Bladder microvascular endothelial cell (primary cell): ENCODE data around the gene CFI. TPM values are rescaled to one million over a fixed set of nuclear protein-coding genes. Genes with fewer than 3 reads are reported as not detected.

Experiments
- total RNA-seq: library from RNA; depleted of rRNA; stranded (reverse); fragments of >200 nt; gene quantifications from 2 replicates; pipeline ENCODE4 v1.2.3, GENCODE V29; 2014

Gene CFI
- 44.4 and 66.7 TPM in 2 replicates for total RNA-seq

GRCh38 chr4:109801895-109802319, at the start of gene CFI:
CFI (minus strand) TSS chr4:109801999; CDS start chr4:109801971, 28 bp downstream.

GRCh38 chr4:109847896-109848442, 46.2 kb upstream of the CFI start, which contains the start of gene LRIT3:
LRIT3 (plus strand) TSS chr4:109848107; CDS start chr4:109848202, 95 bp downstream.

GRCh38 chr4:109827672-109828071, 25.9 kb upstream of the CFI start, which contains the start of gene RRH:
RRH (plus strand) TSS chr4:109827972; CDS start chr4:109828028, 56 bp downstream.

GRCh38 chr4:109815151-109816081, 13.6 kb upstream of the CFI start, which contains the start of gene GAR1:
GAR1 (plus strand) TSS chr4:109815762; CDS start chr4:109816165, 403 bp downstream.

GRCh38 chr4:109729718-109730618, 71.8 kb downstream of the CFI start, which contains the start of gene PLA2G12A:
PLA2G12A (minus strand) TSS chr4:109730070; CDS start chr4:109729809, 261 bp downstream.

GRCh38 chr4:109702950-109703663, 98.7 kb downstream of the CFI start, which contains the start of gene CASP6:
CASP6 (minus strand) TSS chr4:109703445; CDS start chr4:109703395, 50 bp downstream.

Other genes starting within 250 kb of the CFI start
- 35.8 and 42.9 TPM in 2 replicates for gene MCUB, start 241.8 kb downstream of the CFI start, total RNA-seq
- gene CASP6, start 98.6 kb downstream of the CFI start, total RNA-seq, result 42.3 and 60.8 TPM in 2 replicates
- 4.0 and 52.1 TPM in 2 replicates for gene PLA2G12A, start 71.9 kb downstream of the CFI start, total RNA-seq
- 2.4 and 5.9 TPM in 2 replicates for gene GAR1, start 13.8 kb upstream of the CFI start, total RNA-seq
- 0.06 TPM in 1 of 2 replicates, not detected in the other for gene RRH, start 26.0 kb upstream of the CFI start, total RNA-seq
- 0.06 TPM in 1 of 2 replicates, not detected in the other for gene LRIT3, start 46.1 kb upstream of the CFI start, total RNA-seq
- gene EGF, start 110.9 kb upstream of the CFI start, total RNA-seq, result not detected in 2 replicates